Spleen (tissue), 11 donors: Measurements from ENCODE around the gene SERPINB11. TPM values are rescaled to one million over a fixed set of nuclear protein-coding genes. Genes with fewer than 3 reads are reported as not detected.

Experiments
- DNase-seq: peaks from one replicate; pipeline ENCODE4 v3.0.0-alpha.2; 2020
- H3K27ac ChIP-seq, 8 donors: fragments of 200-600 bp; sonication (generic) in 7 of 8; 1 replicate in 4 of 8; 2 replicates in 4 of 8; pipeline versions ENCODE4 v1.5.0 to v1.8.0; 2016 to 2021; ENCODE audit warnings: inconsistent platforms in 4 of 8, mild to moderate bottlenecking in 4 of 8, moderate library complexity in 1 of 8
- H3K27me3 ChIP-seq, 7 donors: fragments of 200-600 bp; sonication (generic) in 6 of 7; replicated peaks in 1 of 7; 1 replicate in 4 of 7; 2 replicates in 3 of 7; pipeline versions ENCODE4 v1.5.0 to v1.8.0; 2016 to 2021; ENCODE audit warnings: inconsistent platforms in 3 of 7, mild to moderate bottlenecking in 1 of 7
- H3K36me3 ChIP-seq, 6 donors: fragments of 200-600 bp; sonication (generic) in 5 of 6; 1 replicate in 4 of 6; 2 replicates in 2 of 6; pipeline versions ENCODE4 v1.5.0 to v1.8.0; 2016 to 2021; ENCODE audit warnings: inconsistent platforms in 2 of 6
- H3K4me1 ChIP-seq, 6 donors: fragments of 200-600 bp; sonication (generic) in 5 of 6; 1 replicate in 3 of 6; 2 replicates in 3 of 6; pipeline versions ENCODE4 v1.5.0 to v1.8.0; 2016 to 2021; ENCODE audit warnings: inconsistent platforms in 3 of 6
- H3K4me3 ChIP-seq, 8 donors: fragments of 200-600 bp; sonication (generic) in 7 of 8; 1 replicate in 4 of 8; 2 replicates in 4 of 8; pipeline versions ENCODE4 v1.5.0 to v1.8.0; 2016 to 2021; ENCODE audit warnings: inconsistent platforms in 4 of 8, mild to moderate bottlenecking in 4 of 8, moderate library complexity in 2 of 8
- H3K9me3 ChIP-seq, 8 donors: fragments of 200-600 bp; sonication (generic) in 7 of 8; 1 replicate in 4 of 8; 2 replicates in 4 of 8; pipeline versions ENCODE4 v1.5.0 to v1.8.0; 2016 to 2021; ENCODE audit warnings: inconsistent platforms in 4 of 8
- POLR2A ChIP-seq, 3 donors: fragments of 450-650 bp; IDR thresholded peaks; one replicate each; pipeline ENCODE4 v1.5.1; 2017; ENCODE audit warnings: antibody characterized with exemption in 3 of 3, mild to moderate bottlenecking in 1 of 3
- POLR2AphosphoS5 ChIP-seq, 3 donors: sonication (generic); formaldehyde crosslinking; IDR thresholded peaks; one replicate each; pipeline ENCODE4 v1.5.1; 2017; ENCODE audit warnings: antibody characterized with exemption in 3 of 3
- WGBS, 5 donors: extraction: QIAGEN DNeasy Blood & Tissue Kit in 3 of 5; methylation state at CpG; one replicate each; pipeline versions ENCODE4 v1.1.5 to v1.1.7; 2013 to 2018; 5-methylcytosine and 5-hydroxymethylcytosine counted together
- intact Hi-C: fragments of 100-400 bp; cut with DNase I; formaldehyde crosslinking; loops from one replicate; pipeline ENCODE4 v1.15.0; 2023; ENCODE audit warnings: low total_unique reads
- polyA plus RNA-seq, 3 donors: library from polyadenylated mRNA; stranded (reverse); fragments of 200-250 nt; gene quantifications; one replicate each; pipeline ENCODE4 v1.2.1, GENCODE V29; 2013
- total RNA-seq, 7 donors: library from RNA; depleted of rRNA in 3 of 7; stranded (reverse); fragments of >200 nt in 3 of 7; fragmentation: NEBNext Ultra II Directional in 4 of 7; extraction: Animal tissue kit (Norgen Biotek cat#: 25700) in 4 of 7; gene quantifications; one replicate each; pipeline versions ENCODE4 v1.1.0 to v1.2.1, GENCODE V29; 2016 to 2021
- TF ChIP-seq, protein P1 (sequence below), 11 experiments: fragments of 200-600 bp in 7 of 11; fragments of 450-650 bp in 4 of 11; sonication (generic) in 4 of 11; IDR thresholded peaks in 8 of 11; conservative IDR thresholded peaks in 3 of 11; 1 replicate in 7 of 11; 2 replicates in 4 of 11; pipeline versions ENCODE4 v1.4.0 to v1.8.0; 2016 to 2021; ENCODE audit warnings: antibody characterized with exemption in 11 of 11, inconsistent platforms in 4 of 11, mild to moderate bottlenecking in 1 of 11
- donor health status: healthy with polysubstance abuse.
- donor health status: DM: no; HTN: no; CAD: no; lungs with moderate emphysema.
- donor health status: DM: no; HTN: no; CAD: no.
- donor health status: Bipolar disorder and iron deficiency.
- donor health status: healthy.
- donor health status: DM: no; HTN: no; CAD: no.
- donor health status: DM: yes; HTN: yes; CAD: no.

SERPINB11 gene
- total and polyA plus RNA-seq, 10 donors: not detected

DNA sequence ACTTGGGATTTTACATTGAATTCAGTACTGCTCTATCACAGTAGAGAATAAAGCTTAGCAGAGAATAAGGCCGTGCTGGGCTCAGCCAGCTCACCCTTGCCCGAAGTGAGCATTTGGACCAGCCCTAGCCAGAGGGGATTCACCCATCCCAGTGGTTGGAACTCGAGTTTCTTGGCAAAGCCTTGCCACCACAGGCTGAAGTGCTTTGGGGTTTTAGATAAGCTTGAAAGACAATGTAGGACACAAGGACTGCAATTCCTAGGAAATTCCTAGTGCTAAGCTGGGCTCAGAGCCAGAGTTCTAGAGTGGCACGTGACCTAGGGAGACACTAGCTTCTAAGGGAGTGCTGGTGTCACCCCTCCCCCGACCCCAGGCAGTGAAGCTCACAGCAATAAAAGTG, 28.0 kb downstream of the SERPINB11 start:
- no peaks in the 10 kb centered on the region for H3K36me3 ChIP-seq
- no peaks in the 10 kb centered on the region for H3K4me1 ChIP-seq
- H3K9me3 ChIP-seq: peaks cover 0 to 5% (median 0%) of the 10 kb centered on the region in 8 donors
- intact Hi-C loops: no loop called here
- no peak overlapping the region for H3K27ac ChIP-seq
- no peak overlapping the region for H3K4me3 ChIP-seq
- peaks cover 0 to 4% (median 0%) of the 10 kb centered on the region in 7 donors for H3K27me3 ChIP-seq
- no peak for DNase-seq
- TF ChIP-seq, protein P1, sequence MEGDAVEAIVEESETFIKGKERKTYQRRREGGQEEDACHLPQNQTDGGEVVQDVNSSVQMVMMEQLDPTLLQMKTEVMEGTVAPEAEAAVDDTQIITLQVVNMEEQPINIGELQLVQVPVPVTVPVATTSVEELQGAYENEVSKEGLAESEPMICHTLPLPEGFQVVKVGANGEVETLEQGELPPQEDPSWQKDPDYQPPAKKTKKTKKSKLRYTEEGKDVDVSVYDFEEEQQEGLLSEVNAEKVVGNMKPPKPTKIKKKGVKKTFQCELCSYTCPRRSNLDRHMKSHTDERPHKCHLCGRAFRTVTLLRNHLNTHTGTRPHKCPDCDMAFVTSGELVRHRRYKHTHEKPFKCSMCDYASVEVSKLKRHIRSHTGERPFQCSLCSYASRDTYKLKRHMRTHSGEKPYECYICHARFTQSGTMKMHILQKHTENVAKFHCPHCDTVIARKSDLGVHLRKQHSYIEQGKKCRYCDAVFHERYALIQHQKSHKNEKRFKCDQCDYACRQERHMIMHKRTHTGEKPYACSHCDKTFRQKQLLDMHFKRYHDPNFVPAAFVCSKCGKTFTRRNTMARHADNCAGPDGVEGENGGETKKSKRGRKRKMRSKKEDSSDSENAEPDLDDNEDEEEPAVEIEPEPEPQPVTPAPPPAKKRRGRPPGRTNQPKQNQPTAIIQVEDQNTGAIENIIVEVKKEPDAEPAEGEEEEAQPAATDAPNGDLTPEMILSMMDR (IDR thresholded peaks at IDR 0.05 in 8 of 11, conservative IDR thresholded peaks at IDR 0.05 in 3 of 11): no peak
- TF ChIP-seq POLR2AphosphoS5 (IDR thresholded peaks at IDR 0.05) (no peak), POLR2A (IDR thresholded peaks at IDR 0.05) (no peak)
- WGBS, 5 donors: 62 to 84% (median 72%) methylated on average over 5 of the region's 5 CpGs

DNA sequence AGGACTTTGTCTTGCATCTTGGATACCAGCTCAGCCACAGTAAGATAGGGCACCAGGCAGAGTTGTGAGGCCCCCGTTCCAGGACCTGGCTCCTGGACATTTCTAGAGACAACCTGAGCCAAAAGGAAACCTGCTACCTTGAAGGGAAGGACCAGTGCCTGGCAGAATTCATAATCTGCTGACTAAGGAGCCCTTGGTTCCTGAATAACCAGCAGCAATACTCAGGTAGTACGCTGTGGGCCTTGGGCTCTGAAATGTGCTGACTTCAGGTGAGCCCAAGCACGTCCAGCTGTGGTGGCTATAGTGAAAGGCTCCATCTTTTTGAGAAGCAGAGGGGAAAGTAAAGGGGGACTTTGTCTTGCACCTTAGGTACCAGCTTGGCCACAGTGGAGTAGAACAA, 28.5 kb downstream of the SERPINB11 start:
- WGBS, 5 donors: 70 to 87% (median 79%) methylated on average over 3 of the region's 3 CpGs
- peaks cover 0 to 3% (median 0%) of the 10 kb centered on the region in 7 donors for H3K27me3 ChIP-seq
- no peaks in the 10 kb centered on the region for H3K4me1 ChIP-seq
- no peaks in the 10 kb centered on the region for H3K36me3 ChIP-seq
- TF ChIP-seq POLR2A (IDR thresholded peaks at IDR 0.05) (no peak), POLR2AphosphoS5 (IDR thresholded peaks at IDR 0.05) (no peak)
- TF ChIP-seq, protein P1 (IDR thresholded peaks at IDR 0.05 in 8 of 11, conservative IDR thresholded peaks at IDR 0.05 in 3 of 11): no peak
- intact Hi-C loops: no loop called here
- no peak overlapping the region for H3K27ac ChIP-seq
- DNase-seq: no peak
- peaks cover 0 to 5% (median 0%) of the 10 kb centered on the region in 8 donors for H3K9me3 ChIP-seq
- no peak overlapping the region for H3K4me3 ChIP-seq

DNA sequence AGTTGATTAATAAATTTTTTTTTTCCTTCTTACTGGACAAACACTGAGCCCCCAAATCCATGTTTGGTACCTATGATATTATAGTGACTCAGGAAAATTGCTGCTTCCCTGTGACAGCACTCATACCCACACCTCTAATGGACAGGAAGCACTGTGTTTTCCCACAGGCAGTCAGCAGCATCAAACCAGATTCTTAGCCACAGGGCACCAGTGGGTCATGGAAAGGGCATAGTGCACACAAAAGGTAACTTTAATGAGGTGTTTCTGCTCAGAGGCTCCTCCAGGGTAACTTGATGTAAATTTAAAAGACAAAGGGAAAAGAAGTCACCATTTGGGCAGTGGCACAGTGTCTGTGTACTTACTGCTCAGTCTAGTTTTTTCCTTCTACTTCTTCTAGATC, 34.1 kb downstream of the SERPINB11 start:
- no peak overlapping the region for H3K4me3 ChIP-seq
- H3K9me3 ChIP-seq: peaks cover 0 to 5% (median 0%) of the 10 kb centered on the region in 8 donors
- TF ChIP-seq POLR2AphosphoS5 (IDR thresholded peaks at IDR 0.05) (no peak), POLR2A (IDR thresholded peaks at IDR 0.05) (no peak)
- TF ChIP-seq, protein P1 (IDR thresholded peaks at IDR 0.05 in 8 of 11, conservative IDR thresholded peaks at IDR 0.05 in 3 of 11): no peak
- intact Hi-C loops: no loop called here
- DNase-seq: no peak
- no peaks in the 10 kb centered on the region for H3K36me3 ChIP-seq
- no peaks in the 10 kb centered on the region for H3K4me1 ChIP-seq
- no peaks in the 10 kb centered on the region for H3K27me3 ChIP-seq
- H3K27ac ChIP-seq: no peak overlapping the region

GRCh38 chr18:63741769-63742168, 39.0 kb downstream of the SERPINB11 start:
- intact Hi-C loops: no loop called here
- no peak overlapping the region for H3K27ac ChIP-seq
- H3K36me3 ChIP-seq: no peaks in the 10 kb centered on the region
- DNase-seq: no peak
- 52 to 71% (median 66%) methylated on average over 4 of the region's 4 CpGs for WGBS, 5 donors
- no peaks in the 10 kb centered on the region for H3K9me3 ChIP-seq
- TF ChIP-seq POLR2A (IDR thresholded peaks at IDR 0.05): no peak
- H3K27me3 ChIP-seq: no peaks in the 10 kb centered on the region
- no peak overlapping the region for H3K4me3 ChIP-seq
- no peaks in the 10 kb centered on the region for H3K4me1 ChIP-seq

DNA sequence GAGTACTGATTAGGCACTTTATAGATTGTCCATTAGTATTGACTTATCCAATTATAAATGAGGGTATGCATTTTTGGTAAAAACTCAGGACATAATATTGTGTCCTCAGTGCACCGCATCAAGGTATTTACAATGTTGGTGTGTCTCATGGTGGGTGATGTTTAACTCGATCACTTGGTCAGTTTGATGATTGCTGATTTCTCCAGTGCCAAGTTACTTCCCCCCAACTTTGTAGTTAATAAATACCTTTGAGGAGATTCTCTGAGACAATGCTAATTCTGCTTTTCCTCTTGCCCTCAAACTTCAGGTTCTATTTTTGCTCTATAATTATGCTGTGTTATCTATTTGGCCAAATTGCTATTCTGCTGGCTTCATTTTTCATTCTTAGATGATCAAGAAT, 44.2 kb downstream of the SERPINB11 start:
- H3K4me3 ChIP-seq: no peak overlapping the region
- WGBS, 5 donors: 89 to 96% (median 94%) methylated on average over 2 of the region's 2 CpGs
- no peak for TF ChIP-seq POLR2AphosphoS5 (IDR thresholded peaks at IDR 0.05)
- no peak for TF ChIP-seq POLR2A (IDR thresholded peaks at IDR 0.05)
- TF ChIP-seq, protein P1 (IDR thresholded peaks at IDR 0.05 in 8 of 11, conservative IDR thresholded peaks at IDR 0.05 in 3 of 11): no peak
- H3K27me3 ChIP-seq: no peaks in the 10 kb centered on the region
- H3K36me3 ChIP-seq: no peaks in the 10 kb centered on the region
- peaks cover 0 to 10% (median 2%) of the 10 kb centered on the region in 8 donors for H3K9me3 ChIP-seq
- DNase-seq: no peak
- H3K4me1 ChIP-seq: no peaks in the 10 kb centered on the region
- intact Hi-C loops: no loop called here
- H3K27ac ChIP-seq: no peak overlapping the region
